Small intestine (tissue), 7 donors: ENCODE data around the gene STIMATE. TPM values are rescaled to one million over a fixed set of nuclear protein-coding genes. Genes with fewer than 3 reads are reported as not detected.

Experiments used
- DNase-seq, 2 donors: peaks; one replicate each; pipeline versions ENCODE4 v3.0.0 to v3.0.0-alpha.2; 2013
- FAIRE-seq: peaks from 2 replicates; lab custom pipeline; 2012; peaks lifted over from hg19 to GRCh38; lab: Jason Lieb, UNC
- H3K27ac ChIP-seq, 3 donors: one replicate each; pipeline ENCODE4 v1.5.1; 2013; ENCODE audit warnings: low read length in 2 of 3, mild to moderate bottlenecking in 2 of 3, control low read depth in 1 of 3, inconsistent platforms in 1 of 3, low read depth in 1 of 3, moderate library complexity in 1 of 3
- H3K27me3 ChIP-seq, 3 donors: one replicate each; pipeline ENCODE4 v1.6.1; 2013; ENCODE audit warnings: low read length in 3 of 3, inconsistent platforms in 1 of 3; ENCODE audit not compliant: control insufficient read depth in 3 of 3, insufficient read depth in 3 of 3
- H3K36me3 ChIP-seq, 3 donors: one replicate each; pipeline ENCODE4 v1.6.1; 2013; ENCODE audit warnings: low read length in 3 of 3, inconsistent platforms in 1 of 3, low read depth in 1 of 3, mild to moderate bottlenecking in 1 of 3, moderate library complexity in 1 of 3; ENCODE audit not compliant: control insufficient read depth in 3 of 3, insufficient read depth in 2 of 3
- H3K4me1 ChIP-seq, 3 donors: one replicate each; pipeline ENCODE4 v1.6.1; 2013; ENCODE audit warnings: low read length in 2 of 3, inconsistent platforms in 1 of 3, low read depth in 1 of 3, mild to moderate bottlenecking in 1 of 3, moderate library complexity in 1 of 3; ENCODE audit not compliant: control insufficient read depth in 3 of 3, insufficient read depth in 2 of 3
- H3K4me3 ChIP-seq, 3 donors: one replicate each; pipeline ENCODE4 v1.5.1; 2013; ENCODE audit warnings: low read length in 3 of 3, control low read depth in 1 of 3, inconsistent platforms in 1 of 3, low read depth in 1 of 3, mild to moderate bottlenecking in 1 of 3, moderate library complexity in 1 of 3
- H3K9me3 ChIP-seq, 2 donors: one replicate each; pipeline ENCODE4 v1.6.1; 2013; ENCODE audit warnings: low read depth in 1 of 2, low read length in 1 of 2; ENCODE audit not compliant: control insufficient read depth in 2 of 2, insufficient read depth in 1 of 2
- WGBS, 3 donors: extraction: QIAGEN DNeasy Blood & Tissue Kit; methylation state at CpG; one replicate each; pipeline ENCODE4 v1.1.7; 2013; 5-methylcytosine and 5-hydroxymethylcytosine counted together
- polyA plus RNA-seq, 4 donors: library from polyadenylated mRNA; stranded (reverse) in 3 of 4; unstranded in 1 of 4; fragments of 200-250 nt in 3 of 4; fragments of 120-200 nt in 1 of 4; gene quantifications; one replicate each; pipeline versions ENCODE4 v1.2.1 to v1.2.3, GENCODE V29; 2013
- donor health status: healthy with polysubstance abuse.
- donor health status: control.
- donor health status: control.
- donor health status: Bipolar disorder and iron deficiency.
- donor health status: healthy.

STIMATE gene
- polyA plus RNA-seq, 4 donors = 2.7 to 6.8 (median 4.3) TPM; not detected in 1

GRCh38 chr3:52873433-52874159, 23.8 kb downstream of the STIMATE start:
- DNase-seq (no peak), FAIRE-seq (no peak)
- H3K27ac ChIP-seq = no peak overlapping the region
- H3K4me1 ChIP-seq = no peaks in the 10 kb centered on the region
- H3K36me3 ChIP-seq = peaks cover 0 to 3% (median 0%) of the 10 kb centered on the region in 3 donors
- peaks cover 0 to 3% of the 10 kb centered on the region in 2 donors for H3K9me3 ChIP-seq
- WGBS, 3 donors = 81 to 85% (median 82%) methylated on average over 8 of the region's 8 CpGs
- H3K27me3 ChIP-seq = no peaks in the 10 kb centered on the region
- no peak overlapping the region for H3K4me3 ChIP-seq

GRCh38 chr3:52872245-52872644, 25.1 kb downstream of the STIMATE start:
- Histone ChIP-seq H3K4me1 (no peaks in the 10 kb centered on the region), H3K27me3 (no peaks in the 10 kb centered on the region), H3K27ac (no peak overlapping the region), H3K9me3 (peaks cover 0 to 3% of the 10 kb centered on the region in 2 donors), H3K4me3 (no peak overlapping the region), H3K36me3 (peaks cover 0 to 3% (median 0%) of the 10 kb centered on the region in 3 donors)
- 92 to 95% (median 95%) methylated on average over 3 of the region's 3 CpGs for WGBS, 3 donors
- no peak for DNase-seq
- FAIRE-seq = no peak

GRCh38 chr3:52871761-52872160, 25.6 kb downstream of the STIMATE start:
- no peaks in the 10 kb centered on the region for H3K27me3 ChIP-seq
- H3K4me3 ChIP-seq = no peak overlapping the region
- 68 to 79% (median 76%) methylated on average over 9 of the region's 9 CpGs for WGBS, 3 donors
- peaks cover 0 to 3% (median 0%) of the 10 kb centered on the region in 3 donors for H3K36me3 ChIP-seq
- H3K4me1 ChIP-seq = no peaks in the 10 kb centered on the region
- peaks cover 0 to 3% of the 10 kb centered on the region in 2 donors for H3K9me3 ChIP-seq
- H3K27ac ChIP-seq = no peak overlapping the region
- DNase-seq (no peak), FAIRE-seq (no peak)

- 96 to 98% (median 97%) methylated on average over 10 of the region's 10 CpGs for WGBS, 3 donors
- Histone ChIP-seq H3K4me3 (no peak overlapping the region), H3K27ac (no peak overlapping the region), H3K9me3 (peaks cover 0 to 3% of the 10 kb centered on the region in 2 donors), H3K4me1 (no peaks in the 10 kb centered on the region), H3K27me3 (no peaks in the 10 kb centered on the region), H3K36me3 (peaks cover 0 to 3% (median 0%) of the 10 kb centered on the region in 3 donors)
- FAIRE-seq (no peak), DNase-seq (no peak)
These were observed 26.9 kb downstream of the STIMATE start for GRCh38 chr3:52870471-52870870.

GRCh38 chr3:52866427-52866826, 30.9 kb downstream of the STIMATE start:
- no peak for DNase-seq
- FAIRE-seq = no peak
- 92 to 93% (median 93%) methylated on average over 12 of the region's 12 CpGs for WGBS, 3 donors
- H3K9me3 ChIP-seq = peaks cover 2 to 7% of the 10 kb centered on the region in 2 donors
- H3K27me3 ChIP-seq = no peaks in the 10 kb centered on the region
- H3K4me1 ChIP-seq = no peaks in the 10 kb centered on the region
- H3K27ac ChIP-seq = no peak overlapping the region
- H3K36me3 ChIP-seq = peaks cover 0 to 3% (median 0%) of the 10 kb centered on the region in 3 donors
- no peak overlapping the region for H3K4me3 ChIP-seq

- H3K36me3 ChIP-seq = peaks cover 0 to 3% (median 0%) of the 10 kb centered on the region in 3 donors
- 96 to 98% (median 98%) methylated on average over 13 of the region's 13 CpGs for WGBS, 3 donors
- H3K4me1 ChIP-seq = no peaks in the 10 kb centered on the region
- H3K9me3 ChIP-seq = peaks cover 2 to 7% of the 10 kb centered on the region in 2 donors
- H3K27ac ChIP-seq = no peak overlapping the region
- no peak for FAIRE-seq
- no peaks in the 10 kb centered on the region for H3K27me3 ChIP-seq
- no peak overlapping the region for H3K4me3 ChIP-seq
- DNase-seq = no peak
These were observed 31.4 kb downstream of the STIMATE start for GRCh38 chr3:52865994-52866393.

- FAIRE-seq = no peak
- Histone ChIP-seq H3K27ac (no peak overlapping the region), H3K9me3 (peaks cover 2 to 4% of the 10 kb centered on the region in 2 donors), H3K27me3 (no peaks in the 10 kb centered on the region), H3K4me3 (no peak overlapping the region), H3K4me1 (no peaks in the 10 kb centered on the region), H3K36me3 (peaks cover 0 to 5% (median 0%) of the 10 kb centered on the region in 3 donors)
- WGBS, 3 donors = 79 to 93% (median 82%) methylated on average over 8 of the region's 8 CpGs
- no peak for DNase-seq
These were observed 37.0 kb downstream of the STIMATE start for GRCh38 chr3:52860424-52860768.

- Histone ChIP-seq H3K27ac (no peak overlapping the region), H3K9me3 (peaks cover 2 to 4% of the 10 kb centered on the region in 2 donors), H3K4me1 (no peaks in the 10 kb centered on the region), H3K36me3 (peaks cover 0 to 5% (median 0%) of the 10 kb centered on the region in 3 donors), H3K27me3 (no peaks in the 10 kb centered on the region), H3K4me3 (no peak overlapping the region)
- FAIRE-seq = no peak
- WGBS, 3 donors = 88 to 93% (median 88%) methylated on average over 8 of the region's 8 CpGs
- no peak for DNase-seq
These were observed 37.5 kb downstream of the STIMATE start for GRCh38 chr3:52859686-52860423.
